Inflammatory macrophage treated with lipopolysaccharide for 1 hour (primary cell): Measurements from ENCODE around the gene ZDHHC20.
"Not testable (repeated sequence)": the region's sequence is repeated elsewhere in the genome, so short reads cannot be mapped to it uniquely, and the experiment has no call there.

Source experiments
- DNase-seq, 2 donors: peaks; one replicate each; pipeline ENCODE4 v3.0.0-alpha.2; 2020 to 2022

Gene ZDHHC20

GRCh38 chr13:21434588-21434987 is 24.5 kb downstream of the ZDHHC20 start:
- peak; percentile 93 to 96 for DNase-seq

- DNase-seq, result no peak
Observed at GRCh38 chr13:21429211-21429610, 29.9 kb downstream of the ZDHHC20 start.

GRCh38 chr13:21427741-21428140 is 31.4 kb downstream of the ZDHHC20 start:
- peak in 1 of 2 donors; percentile 20 for DNase-seq

- DNase-seq, result no peak
Observed at GRCh38 chr13:21426238-21426637, 32.9 kb downstream of the ZDHHC20 start.

GRCh38 chr13:21420706-21421105 is 38.4 kb downstream of the ZDHHC20 start:
- DNase-seq, result no peak

- DNase-seq, result no peak
Observed at GRCh38 chr13:21413013-21413412, 46.1 kb downstream of the ZDHHC20 start.

- DNase-seq, result not testable (repeated sequence)
Observed at GRCh38 chr13:21410453-21410852, 48.6 kb downstream of the ZDHHC20 start.

- no peak for DNase-seq
Observed at GRCh38 chr13:21405309-21405708, 53.8 kb downstream of the ZDHHC20 start.

GRCh38 chr13:21402586-21403307 is 56.4 kb downstream of the ZDHHC20 start:
- DNase-seq, result no peak

- no peak for DNase-seq
Observed at GRCh38 chr13:21399741-21400140, 59.4 kb downstream of the ZDHHC20 start.

GRCh38 chr13:21395953-21396352 is 63.1 kb downstream of the ZDHHC20 start:
- DNase-seq, result no peak

- DNase-seq, result no peak
Observed at GRCh38 chr13:21389124-21389523, 70.0 kb downstream of the ZDHHC20 start.

GRCh38 chr13:21385710-21386109 is 73.4 kb downstream of the ZDHHC20 start:
- DNase-seq, result no peak

- peak in 1 of 2 donors; percentile 24 for DNase-seq
Observed at GRCh38 chr13:21383090-21383489, 76.0 kb downstream of the ZDHHC20 start.

- not testable (repeated sequence) for DNase-seq
Observed at GRCh38 chr13:21376998-21377985, 81.8 kb downstream of the ZDHHC20 start.

GRCh38 chr13:21372530-21372929 is 86.6 kb downstream of the ZDHHC20 start:
- no peak for DNase-seq

GRCh38 chr13:21371011-21371410 is 88.1 kb downstream of the ZDHHC20 start:
- DNase-seq, result no peak

GRCh38 chr13:21365574-21365973 is 93.5 kb downstream of the ZDHHC20 start:
- DNase-seq, result no peak

- no peak for DNase-seq
Observed at GRCh38 chr13:21364916-21365315, 94.2 kb downstream of the ZDHHC20 start.

GRCh38 chr13:21364357-21364756 is 94.7 kb downstream of the ZDHHC20 start:
- DNase-seq, result no peak

- DNase-seq, result no peak
Observed at GRCh38 chr13:21362741-21363140, 96.4 kb downstream of the ZDHHC20 start.

GRCh38 chr13:21361706-21362105 is 97.4 kb downstream of the ZDHHC20 start:
- DNase-seq, result no peak

- DNase-seq, result no peak
Observed at GRCh38 chr13:21361123-21361522, 98.0 kb downstream of the ZDHHC20 start.

GRCh38 chr13:21360463-21360862 is 98.6 kb downstream of the ZDHHC20 start:
- DNase-seq, result no peak
